Lung (tissue), 12 donors: ENCODE data around the gene TTLL10. TPM values are rescaled to one million over a fixed set of nuclear protein-coding genes. Genes with fewer than 3 reads are reported as not detected.
A peak's percentile ranks its signal among the peaks of the same experiment; 100 is the strongest.

Experiments
- ATAC-seq: fragments of 200-7000 bp; cut with Tn5 transposase; one replicate; pipeline ENCODE4 v1.9.1; 2020; ENCODE audit warnings: moderate number of reproducible peaks; ENCODE audit not compliant: insufficient read depth, low FRiP score
- DNase-seq, 3 donors: peaks; one replicate each; pipeline ENCODE4 v3.0.0-alpha.2; 2013 to 2017
- H3K27ac ChIP-seq, 2 donors: one replicate each; pipeline ENCODE4 v1.5.1; 2013; ENCODE audit warnings: mild to moderate bottlenecking in 2 of 2, moderate library complexity in 2 of 2, control low read depth in 1 of 2, inconsistent platforms in 1 of 2, low read depth in 1 of 2, low read length in 1 of 2
- H3K27me3 ChIP-seq, 3 donors: one replicate each; pipeline ENCODE4 v1.5.1; 2013; ENCODE audit warnings: low read length in 2 of 3; ENCODE audit not compliant: control insufficient read depth in 3 of 3, insufficient read depth in 3 of 3
- H3K36me3 ChIP-seq, 4 donors: one replicate each; pipeline ENCODE4 v1.5.1; 2013; ENCODE audit warnings: low read length in 4 of 4, mild to moderate bottlenecking in 1 of 4, moderate library complexity in 1 of 4; ENCODE audit not compliant: control insufficient read depth in 4 of 4, insufficient read depth in 4 of 4
- H3K4me1 ChIP-seq, 5 donors: one replicate each; pipeline ENCODE4 v1.5.1; 2013; ENCODE audit warnings: low read length in 5 of 5, mild to moderate bottlenecking in 2 of 5, moderate library complexity in 1 of 5; ENCODE audit not compliant: control insufficient read depth in 5 of 5, insufficient read depth in 5 of 5
- H3K4me3 ChIP-seq: one replicate; pipeline ENCODE4 v1.5.1; 2013; ENCODE audit warnings: mild to moderate bottlenecking, control low read depth, moderate library complexity
- H3K9ac ChIP-seq, 2 donors: one replicate each; pipeline ENCODE4 v1.5.1; 2013; ENCODE audit warnings: low read length in 2 of 2, control low read depth in 1 of 2; ENCODE audit not compliant: insufficient read depth in 1 of 2
- H3K9me3 ChIP-seq, 4 donors: one replicate each; pipeline ENCODE4 v1.5.1; 2013; ENCODE audit warnings: low read length in 3 of 4, mild to moderate bottlenecking in 1 of 4, moderate library complexity in 1 of 4; ENCODE audit not compliant: control insufficient read depth in 4 of 4, insufficient read depth in 3 of 4
- CTCF ChIP-seq: IDR thresholded peaks from 2 replicates; pipeline ENCODE4 v1.5.1; 2012; ENCODE audit warnings: mild to moderate bottlenecking; ENCODE audit errors: control extremely low read depth, extremely low read depth
- WGBS, 2 donors: extraction: QIAGEN DNeasy Blood & Tissue Kit; methylation state at CpG; one replicate each; pipeline ENCODE4 v1.1.7; 2013; 5-methylcytosine and 5-hydroxymethylcytosine counted together
- polyA plus RNA-seq, 2 donors: library from polyadenylated mRNA; stranded (reverse); fragments of 200-250 nt; gene quantifications; one replicate each; pipeline ENCODE4 v1.2.1, GENCODE V29; 2013
- total RNA-seq, 2 donors: library from RNA; depleted of rRNA in 1 of 2; stranded (reverse); fragments of >200 nt in 1 of 2; gene quantifications; one replicate each; pipeline ENCODE4 v1.2.1, GENCODE V29; 2014 to 2021
- donor health status: control.
- donor health status: control.
- donor health status: Bipolar disorder and iron deficiency.
- donor health status: healthy.
- donor health status: DM: yes; HTN: yes; CAD: no.

Gene TTLL10
- total and polyA plus RNA-seq, 4 donors, result 3.7 to 19.7 (median 4.5) TPM

- Histone ChIP-seq H3K36me3 (no peaks in the 10 kb centered on the region), H3K4me3 (no peak overlapping the region), H3K4me1 (peaks cover 0 to 6% (median 0%) of the 10 kb centered on the region in 5 donors), H3K9me3 (peaks cover 0 to 10% (median 0%) of the 10 kb centered on the region in 4 donors), H3K27ac (no peak overlapping the region), H3K27me3 (peaks cover 4 to 18% (median 9%) of the 10 kb centered on the region in 3 donors), H3K9ac (no peak overlapping the region)
- WGBS, 2 donors, result 79 to 87% methylated on average over 12 of the region's 12 CpGs
- no peak for TF ChIP-seq CTCF
- ATAC-seq (no peak), DNase-seq (peak in 1 of 3 donors; percentile 10)
These were observed 2.5 kb upstream of the TTLL10 start for GRCh38 chr1:1171161-1171545.

GRCh38 chr1:1171546-1172340 lies 1.9 kb upstream of the TTLL10 start:
- 77 to 87% methylated on average over 31 to 33 of the region's 33 CpGs for WGBS, 2 donors
- peaks cover 0 to 6% (median 0%) of the 10 kb centered on the region in 5 donors for H3K4me1 ChIP-seq
- peaks cover 0 to 10% (median 0%) of the 10 kb centered on the region in 4 donors for H3K9me3 ChIP-seq
- peaks cover 6 to 21% (median 9%) of the 10 kb centered on the region in 3 donors for H3K27me3 ChIP-seq
- no peak overlapping the region for H3K4me3 ChIP-seq
- TF ChIP-seq CTCF, result no peak
- H3K9ac ChIP-seq, result no peak overlapping the region
- no peaks in the 10 kb centered on the region for H3K36me3 ChIP-seq
- ATAC-seq, result no peak
- H3K27ac ChIP-seq, result no peak overlapping the region
- DNase-seq, result peak in 1 of 3 donors; percentile 7

GRCh38 chr1:1173061-1173792 lies 453 bp upstream of the TTLL10 start:
- 49 to 61% methylated on average over 31 to 32 of the region's 32 CpGs for WGBS, 2 donors
- H3K4me3 ChIP-seq, result no peak overlapping the region
- no peaks in the 10 kb centered on the region for H3K36me3 ChIP-seq
- H3K9me3 ChIP-seq, result peaks cover 0 to 13% (median 0%) of the 10 kb centered on the region in 4 donors
- H3K4me1 ChIP-seq, result no peaks in the 10 kb centered on the region
- H3K9ac ChIP-seq, result no peak overlapping the region
- peaks cover 9 to 25% (median 10%) of the 10 kb centered on the region in 3 donors for H3K27me3 ChIP-seq
- no peak for TF ChIP-seq CTCF
- H3K27ac ChIP-seq, result no peak overlapping the region
- DNase-seq, result peak in 1 of 3 donors; percentile 9
- ATAC-seq, result no peak
